ENCODE results near the gene ADAMTS16. TPM values are rescaled to one million over a fixed set of nuclear protein-coding genes. Genes with fewer than 3 reads are reported as not detected.

ADAMTS16 gene
- total and polyA plus RNA-seq, 9 donors = 4.3 to 12.1 (median 6.4) TPM

GRCh38 chr5:5198815-5199214 is 58.7 kb downstream of the ADAMTS16 start:
- no peaks in the 10 kb centered on the region for H3K9me3 ChIP-seq (replicated peaks; ENCODE audit: control insufficient read depth, low read depth, low read length)
- H3K4me3 ChIP-seq (ENCODE audit: low read length) = no peak overlapping the region
- no peaks in the 10 kb centered on the region for H3K36me3 ChIP-seq (ENCODE audit: control insufficient read depth, insufficient read depth, low read length)
- H3K27me3 ChIP-seq (ENCODE audit: control insufficient read depth, insufficient read depth, low read length) = no peaks in the 10 kb centered on the region
- no peak for DNase-seq
- WGBS (ENCODE audit: insufficient coverage) = no CpG with 5 or more reads among the region's 1 CpG
- no peak overlapping the region for H3K27ac ChIP-seq (ENCODE audit: low read length)
- H3K4me1 ChIP-seq (ENCODE audit: control insufficient read depth, insufficient read depth, low read length) = peaks cover 12% of the 10 kb centered on the region

GRCh38 chr5:5199495-5199894 is 59.4 kb downstream of the ADAMTS16 start:
- no peak overlapping the region for H3K4me3 ChIP-seq (ENCODE audit: low read length)
- no peaks in the 10 kb centered on the region for H3K9me3 ChIP-seq (replicated peaks; ENCODE audit: control insufficient read depth, low read depth, low read length)
- H3K36me3 ChIP-seq (ENCODE audit: control insufficient read depth, insufficient read depth, low read length) = no peaks in the 10 kb centered on the region
- H3K4me1 ChIP-seq (ENCODE audit: control insufficient read depth, insufficient read depth, low read length) = peaks cover 16% of the 10 kb centered on the region
- no peaks in the 10 kb centered on the region for H3K27me3 ChIP-seq (ENCODE audit: control insufficient read depth, insufficient read depth, low read length)
- H3K27ac ChIP-seq (ENCODE audit: low read length) = no peak overlapping the region
- DNase-seq = no peak
- no CpG with 5 or more reads among the region's 6 CpGs for WGBS (ENCODE audit: insufficient coverage)

GRCh38 chr5:5200133-5200532 is 60.0 kb downstream of the ADAMTS16 start:
- no peak overlapping the region for H3K4me3 ChIP-seq (ENCODE audit: low read length)
- no peaks in the 10 kb centered on the region for H3K27me3 ChIP-seq (ENCODE audit: control insufficient read depth, insufficient read depth, low read length)
- no peak overlapping the region for H3K27ac ChIP-seq (ENCODE audit: low read length)
- H3K4me1 ChIP-seq (ENCODE audit: control insufficient read depth, insufficient read depth, low read length) = peaks cover 15% of the 10 kb centered on the region
- no peaks in the 10 kb centered on the region for H3K9me3 ChIP-seq (replicated peaks; ENCODE audit: control insufficient read depth, low read depth, low read length)
- H3K36me3 ChIP-seq (ENCODE audit: control insufficient read depth, insufficient read depth, low read length) = no peaks in the 10 kb centered on the region
- WGBS (ENCODE audit: insufficient coverage) = no CpG with 5 or more reads among the region's 5 CpGs
- DNase-seq = no peak

GRCh38 chr5:5202321-5202720 is 62.2 kb downstream of the ADAMTS16 start:
- no peak overlapping the region for H3K4me3 ChIP-seq (ENCODE audit: low read length)
- no CpG with 5 or more reads among the region's 2 CpGs for WGBS (ENCODE audit: insufficient coverage)
- no peaks in the 10 kb centered on the region for H3K36me3 ChIP-seq (ENCODE audit: control insufficient read depth, insufficient read depth, low read length)
- H3K9me3 ChIP-seq (replicated peaks; ENCODE audit: control insufficient read depth, low read depth, low read length) = no peaks in the 10 kb centered on the region
- no peaks in the 10 kb centered on the region for H3K27me3 ChIP-seq (ENCODE audit: control insufficient read depth, insufficient read depth, low read length)
- H3K27ac ChIP-seq (ENCODE audit: low read length) = peak overlapping the region; percentile 47
- peak; percentile 57 for DNase-seq
- peaks cover 13% of the 10 kb centered on the region for H3K4me1 ChIP-seq (ENCODE audit: control insufficient read depth, insufficient read depth, low read length)

- H3K27ac ChIP-seq (ENCODE audit: low read length) = peak overlapping the region; percentile 47
- H3K36me3 ChIP-seq (ENCODE audit: control insufficient read depth, insufficient read depth, low read length) = no peaks in the 10 kb centered on the region
- no peaks in the 10 kb centered on the region for H3K27me3 ChIP-seq (ENCODE audit: control insufficient read depth, insufficient read depth, low read length)
- no peak overlapping the region for H3K4me3 ChIP-seq (ENCODE audit: low read length)
- H3K4me1 ChIP-seq (ENCODE audit: control insufficient read depth, insufficient read depth, low read length) = peaks cover 13% of the 10 kb centered on the region
- DNase-seq = peak; percentile 26
- no peaks in the 10 kb centered on the region for H3K9me3 ChIP-seq (replicated peaks; ENCODE audit: control insufficient read depth, low read depth, low read length)
- no CpG with 5 or more reads among the region's 2 CpGs for WGBS (ENCODE audit: insufficient coverage)
These were observed 63.3 kb downstream of the ADAMTS16 start for GRCh38 chr5:5203451-5203850.

GRCh38 chr5:5207828-5208227 is 67.7 kb downstream of the ADAMTS16 start:
- no peak for DNase-seq
- no peaks in the 10 kb centered on the region for H3K36me3 ChIP-seq (ENCODE audit: control insufficient read depth, insufficient read depth, low read length)
- WGBS (ENCODE audit: insufficient coverage) = 100% methylated on average over 1 of the region's 3 CpGs

GRCh38 chr5:5209089-5209488 is 69.0 kb downstream of the ADAMTS16 start:
- peak; percentile 82 for DNase-seq
- Histone ChIP-seq H3K27ac (ENCODE audit: low read length) (no peak overlapping the region), H3K4me3 (ENCODE audit: low read length) (no peak overlapping the region), H3K4me1 (ENCODE audit: control insufficient read depth, insufficient read depth, low read length) (peaks cover 2% of the 10 kb centered on the region), H3K36me3 (ENCODE audit: control insufficient read depth, insufficient read depth, low read length) (no peaks in the 10 kb centered on the region), H3K27me3 (ENCODE audit: control insufficient read depth, insufficient read depth, low read length) (no peaks in the 10 kb centered on the region), H3K9me3 (replicated peaks; ENCODE audit: control insufficient read depth, low read depth, low read length) (no peaks in the 10 kb centered on the region)
- WGBS (ENCODE audit: insufficient coverage) = 8% methylated on average over 3 of the region's 5 CpGs

More at GRCh38 chr5:5207828-5208227, 67.7 kb downstream of the ADAMTS16 start:
- H3K4me1 ChIP-seq (ENCODE audit: control insufficient read depth, insufficient read depth, low read length) = peaks cover 7% of the 10 kb centered on the region
- H3K27ac ChIP-seq (ENCODE audit: low read length) = no peak overlapping the region
- H3K27me3 ChIP-seq (ENCODE audit: control insufficient read depth, insufficient read depth, low read length) = no peaks in the 10 kb centered on the region
- no peak overlapping the region for H3K4me3 ChIP-seq (ENCODE audit: low read length)
- H3K9me3 ChIP-seq (replicated peaks; ENCODE audit: control insufficient read depth, low read depth, low read length) = no peaks in the 10 kb centered on the region

- DNase-seq = no peak
- H3K27me3 ChIP-seq (ENCODE audit: control insufficient read depth, insufficient read depth, low read length) = no peaks in the 10 kb centered on the region
- no peaks in the 10 kb centered on the region for H3K36me3 ChIP-seq (ENCODE audit: control insufficient read depth, insufficient read depth, low read length)
- no peaks in the 10 kb centered on the region for H3K9me3 ChIP-seq (replicated peaks; ENCODE audit: control insufficient read depth, low read depth, low read length)
- peak overlapping the region; percentile 22 for H3K27ac ChIP-seq (ENCODE audit: low read length)
- no peak overlapping the region for H3K4me3 ChIP-seq (ENCODE audit: low read length)
- WGBS (ENCODE audit: insufficient coverage) = 67% methylated on average over 1 of the region's 5 CpGs
- no peaks in the 10 kb centered on the region for H3K4me1 ChIP-seq (ENCODE audit: control insufficient read depth, insufficient read depth, low read length)
These were observed 69.6 kb downstream of the ADAMTS16 start for GRCh38 chr5:5209510-5210286.

GRCh38 chr5:5217371-5217770 is 77.2 kb downstream of the ADAMTS16 start:
- no CpG with 5 or more reads among the region's 1 CpG for WGBS (ENCODE audit: insufficient coverage)
- H3K27ac ChIP-seq (ENCODE audit: low read length) = no peak overlapping the region
- peaks cover 21% of the 10 kb centered on the region for H3K4me1 ChIP-seq (ENCODE audit: control insufficient read depth, insufficient read depth, low read length)
- no peaks in the 10 kb centered on the region for H3K36me3 ChIP-seq (ENCODE audit: control insufficient read depth, insufficient read depth, low read length)
- DNase-seq = no peak
- H3K9me3 ChIP-seq (replicated peaks; ENCODE audit: control insufficient read depth, low read depth, low read length) = no peaks in the 10 kb centered on the region
- no peaks in the 10 kb centered on the region for H3K27me3 ChIP-seq (ENCODE audit: control insufficient read depth, insufficient read depth, low read length)
- H3K4me3 ChIP-seq (ENCODE audit: low read length) = no peak overlapping the region

GRCh38 chr5:5218396-5218795 is 78.3 kb downstream of the ADAMTS16 start:
- Histone ChIP-seq H3K4me1 (ENCODE audit: control insufficient read depth, insufficient read depth, low read length) (peaks cover 21% of the 10 kb centered on the region), H3K36me3 (ENCODE audit: control insufficient read depth, insufficient read depth, low read length) (no peaks in the 10 kb centered on the region), H3K27ac (ENCODE audit: low read length) (no peak overlapping the region), H3K27me3 (ENCODE audit: control insufficient read depth, insufficient read depth, low read length) (no peaks in the 10 kb centered on the region), H3K9me3 (replicated peaks; ENCODE audit: control insufficient read depth, low read depth, low read length) (no peaks in the 10 kb centered on the region), H3K4me3 (ENCODE audit: low read length) (no peak overlapping the region)
- DNase-seq = no peak
- 96% methylated on average over 4 of the region's 5 CpGs for WGBS (ENCODE audit: insufficient coverage)
